CD14-positive monocyte (primary cell): ENCODE results near the gene CCDC136. TPM values are rescaled to one million over a fixed set of nuclear protein-coding genes. Genes with fewer than 3 reads are reported as not detected.
A peak's percentile ranks its signal among the peaks of the same experiment; 100 is the strongest.

Experiments used
- DNase-seq, 3 donors: peaks; one replicate each; pipeline ENCODE4 v3.0.0-alpha.2; 2011 to 2022
- H2AFZ ChIP-seq: 2 replicates; pipeline ENCODE4 v1.6.0; 2012; ENCODE audit warnings: mild to moderate bottlenecking, low read depth, low read length, inconsistent platforms; ENCODE audit not compliant: insufficient read depth, poor library complexity, severe bottlenecking
- H3K27ac ChIP-seq, 2 donors: 1 replicate in 1 of 2; 2 replicates in 1 of 2; pipeline ENCODE4 v1.5.1; 2012 to 2013; ENCODE audit warnings: low read length in 2 of 2, control low read depth in 1 of 2, inconsistent platforms in 1 of 2, low read depth in 1 of 2, mild to moderate bottlenecking in 1 of 2
- H3K27me3 ChIP-seq, 2 donors: one replicate each; pipeline versions ENCODE4 v1.6.0 to v1.6.1; 2011 to 2013; ENCODE audit warnings: low read length in 2 of 2; ENCODE audit not compliant: control insufficient read depth in 2 of 2, insufficient read depth in 2 of 2
- H3K36me3 ChIP-seq, 2 donors: replicated peaks in 1 of 2; 1 replicate in 1 of 2; 2 replicates in 1 of 2; pipeline versions ENCODE4 v1.5.1 to v1.6.1; 2012 to 2013; ENCODE audit warnings: low read length in 2 of 2, control low read depth in 1 of 2, inconsistent platforms in 1 of 2, mild to moderate bottlenecking in 1 of 2; ENCODE audit not compliant: insufficient read depth in 2 of 2, control insufficient read depth in 1 of 2
- H3K4me1 ChIP-seq, 2 donors: 1 replicate in 1 of 2; 2 replicates in 1 of 2; pipeline versions ENCODE4 v1.5.1 to v1.6.1; 2012 to 2013; ENCODE audit warnings: low read length in 2 of 2, control low read depth in 1 of 2, inconsistent platforms in 1 of 2, mild to moderate bottlenecking in 1 of 2, moderate library complexity in 1 of 2; ENCODE audit not compliant: insufficient read depth in 2 of 2, control insufficient read depth in 1 of 2
- H3K4me2 ChIP-seq: replicated peaks from 2 replicates; pipeline ENCODE3; 2012; ENCODE audit warnings: low read length, moderate library complexity, mild to moderate bottlenecking; ENCODE audit not compliant: poor library complexity, severe bottlenecking; ENCODE audit errors: extremely low read depth
- H3K4me3 ChIP-seq, 3 experiments: fragments of 200-600 bp in 1 of 3; sonication (generic) in 1 of 3; replicated peaks in 1 of 3; 1 replicate in 2 of 3; 2 replicates in 1 of 3; pipeline ENCODE4 v1.5.1; 2011 to 2013; ENCODE audit warnings: low read length in 3 of 3, mild to moderate bottlenecking in 3 of 3, control low read depth in 2 of 3, low read depth in 2 of 3, inconsistent platforms in 1 of 3, moderate library complexity in 1 of 3
- H3K79me2 ChIP-seq: 2 replicates; pipeline ENCODE4 v1.6.0; 2012; ENCODE audit warnings: mild to moderate bottlenecking, control low read depth, inconsistent platforms, low read length, moderate library complexity; ENCODE audit not compliant: insufficient read depth
- H3K9ac ChIP-seq: 2 replicates; pipeline ENCODE4 v1.6.0; 2017; ENCODE audit warnings: low read length, mild to moderate bottlenecking; ENCODE audit not compliant: insufficient read depth, poor library complexity, severe bottlenecking
- H3K9me3 ChIP-seq, 2 donors: replicated peaks in 1 of 2; 1 replicate in 1 of 2; 2 replicates in 1 of 2; pipeline versions ENCODE4 v1.5.1 to v1.6.1; 2012 to 2013; ENCODE audit warnings: low read length in 2 of 2, control low read depth in 1 of 2; ENCODE audit not compliant: control insufficient read depth in 1 of 2, insufficient read depth in 1 of 2
- H4K20me1 ChIP-seq: 2 replicates; pipeline ENCODE4 v1.6.0; 2012; ENCODE audit warnings: mild to moderate bottlenecking, low read length, control low read depth, moderate library complexity; ENCODE audit not compliant: insufficient read depth
- H3K27ac Mint-ChIP-seq, 7 donors: one replicate each; pipeline ENCODE4 v1.8.0; 2020; ENCODE audit warnings: mild to moderate bottlenecking in 7 of 7, mixed read lengths in 7 of 7, moderate library complexity in 6 of 7, inconsistent platforms in 2 of 7
- H3K27me3 Mint-ChIP-seq, 3 donors: one replicate each; pipeline ENCODE4 v1.8.0; 2021 to 2022; ENCODE audit warnings: low read depth in 3 of 3, mild to moderate bottlenecking in 3 of 3, mixed read lengths in 3 of 3, moderate library complexity in 3 of 3, inconsistent platforms in 1 of 3
- H3K36me3 Mint-ChIP-seq, 2 donors: one replicate each; pipeline ENCODE4 v1.8.0; 2020; ENCODE audit warnings: mixed read lengths in 2 of 2, inconsistent platforms in 1 of 2, mild to moderate bottlenecking in 1 of 2
- H3K4me1 Mint-ChIP-seq: one replicate; pipeline ENCODE4 v1.8.0; 2020; ENCODE audit warnings: mild to moderate bottlenecking, mixed read lengths
- H3K4me3 Mint-ChIP-seq, 2 donors: one replicate each; pipeline ENCODE4 v1.8.0; 2020; ENCODE audit warnings: mild to moderate bottlenecking in 2 of 2, mixed read lengths in 2 of 2, moderate library complexity in 1 of 2
- H3K9me3 Mint-ChIP-seq, 7 donors: one replicate each; pipeline ENCODE4 v1.8.0; 2020 to 2022; ENCODE audit warnings: mixed read lengths in 7 of 7, mild to moderate bottlenecking in 6 of 7, moderate library complexity in 6 of 7, inconsistent platforms in 2 of 7
- CTCF ChIP-seq: fragments of 200-600 bp; IDR thresholded peaks from one replicate; pipeline ENCODE4 v1.8.0; 2022; ENCODE audit warnings: antibody characterized with exemption, mild to moderate bottlenecking
- WGBS: methylation state at CpG from one replicate; pipeline ENCODE4 v1.1.5; 2013; ENCODE audit warnings: missing lambda C conversion rate; ENCODE audit not compliant: insufficient coverage; 5-methylcytosine and 5-hydroxymethylcytosine counted together
- intact Hi-C, 2 donors: fragments of 100-400 bp; cut with micrococcal nuclease; formaldehyde crosslinking; loops; one replicate each; pipeline versions ENCODE4 v1.15.0 to v1.15.1; 2023
- polyA plus RNA-seq, 3 donors: library from polyadenylated mRNA; depleted of rRNA in 1 of 3; unstranded in 2 of 3; stranded (reverse) in 1 of 3; fragments of 300-500 nt in 2 of 3; fragments of >200 nt in 1 of 3; fragmentation: Illumina TruSeq in 2 of 3; gene quantifications; 1 replicate in 2 of 3; 2 replicates in 1 of 3; pipeline ENCODE4 v1.2.3, GENCODE V29; 2012 to 2021

CCDC136 gene
- polyA plus RNA-seq, 3 donors = 0.26 to 2.6 TPM; not detected in 1

GRCh38 chr7:128832880-128833147 lies 41.0 kb downstream of the CCDC136 start:
- H3K79me2 ChIP-seq = no peaks in the 10 kb centered on the region
- H3K27ac Mint-ChIP-seq = no peak overlapping the region

GRCh38 chr7:128833148-128833945 lies 41.6 kb downstream of the CCDC136 start:
- WGBS = 31% methylated on average over 7 of the region's 13 CpGs
- peaks cover 34 to 54% of the 10 kb centered on the region in 2 donors for H3K27me3 ChIP-seq
- H3K36me3 ChIP-seq = no peaks in the 10 kb centered on the region
- H3K4me2 ChIP-seq = no peak overlapping the region
- H3K36me3 Mint-ChIP-seq = peaks cover 0 to 3% of the 10 kb centered on the region in 2 donors
- peaks cover 57 to 67% (median 57%) of the 10 kb centered on the region in 3 donors for H3K27me3 Mint-ChIP-seq
- no peaks in the 10 kb centered on the region for H4K20me1 ChIP-seq
- H3K9ac ChIP-seq = no peak overlapping the region
- no peak for DNase-seq
- H3K4me1 Mint-ChIP-seq = peaks cover 20% of the 10 kb centered on the region
- H3K9me3 Mint-ChIP-seq = peaks cover 0 to 18% (median 6%) of the 10 kb centered on the region in 7 donors
- no peak overlapping the region for H2AFZ ChIP-seq
- no peak overlapping the region for H3K4me3 ChIP-seq
- H3K4me3 Mint-ChIP-seq = peak overlapping the region in 1 of 2 donors; percentile 67
- peaks cover 16 to 22% of the 10 kb centered on the region in 2 donors for H3K4me1 ChIP-seq
- H3K79me2 ChIP-seq = no peaks in the 10 kb centered on the region
- no peak for TF ChIP-seq CTCF
- H3K27ac ChIP-seq = no peak overlapping the region
- intact Hi-C loops = no loop called here
- no peak overlapping the region for H3K27ac Mint-ChIP-seq
- H3K9me3 ChIP-seq = no peaks in the 10 kb centered on the region

More at GRCh38 chr7:128832880-128833147, 41.0 kb downstream of the CCDC136 start:
- peak overlapping the region in 1 of 2 donors; percentile 67 for H3K4me3 Mint-ChIP-seq
- H3K9me3 Mint-ChIP-seq = peaks cover 0 to 18% (median 6%) of the 10 kb centered on the region in 7 donors
- intact Hi-C loops = no loop called here
- no peak for TF ChIP-seq CTCF
- Histone ChIP-seq H3K27ac (no peak overlapping the region), H3K36me3 (no peaks in the 10 kb centered on the region), H2AFZ (no peak overlapping the region), H3K4me3 (no peak overlapping the region), H3K27me3 (peaks cover 34 to 58% of the 10 kb centered on the region in 2 donors), H3K9ac (no peak overlapping the region), H3K4me2 (no peak overlapping the region), H3K4me1 (peaks cover 16 to 22% of the 10 kb centered on the region in 2 donors), H3K9me3 (no peaks in the 10 kb centered on the region), H4K20me1 (no peaks in the 10 kb centered on the region)
- DNase-seq = no peak
- no CpG with 5 or more reads among the region's 2 CpGs for WGBS
- peaks cover 20% of the 10 kb centered on the region for H3K4me1 Mint-ChIP-seq
- H3K36me3 Mint-ChIP-seq = peaks cover 0 to 3% of the 10 kb centered on the region in 2 donors
- H3K27me3 Mint-ChIP-seq = peaks cover 60 to 72% (median 62%) of the 10 kb centered on the region in 3 donors
